LHCN-M2 (cell line): ENCODE data around the gene DUSP11. TPM values are rescaled to one million over a fixed set of nuclear protein-coding genes. Genes with fewer than 3 reads are reported as not detected.
"Not testable (repeated sequence)": the region's sequence is repeated elsewhere in the genome, so short reads cannot be mapped to it uniquely, and the experiment has no call there.

Experiments
- DNase-seq: peaks from one replicate; pipeline ENCODE4 v3.0.0-alpha.2; 2012; ENCODE audit warnings: low read depth
- total RNA-seq: library from RNA; depleted of rRNA; stranded (reverse); fragments of >200 nt; gene quantifications from 2 replicates; pipeline ENCODE4 v1.2.3, GENCODE V29; 2014; rRNA removed

The DUSP11 gene
- total RNA-seq, 1 experiment from 2014 or later = 31.8 TPM

- DNase-seq = no peak
Measured at GRCh38 chr2:73718851-73719621, 60.9 kb downstream of the DUSP11 start.

GRCh38 chr2:73718421-73718820, 61.5 kb downstream of the DUSP11 start:
- DNase-seq = no peak

- DNase-seq = not testable (repeated sequence)
Measured at GRCh38 chr2:73717695-73718094, 62.2 kb downstream of the DUSP11 start.

- DNase-seq = no peak
Measured at GRCh38 chr2:73717251-73717606, 62.7 kb downstream of the DUSP11 start.

GRCh38 chr2:73716543-73717250, 63.2 kb downstream of the DUSP11 start:
- DNase-seq = peak; percentile 10

- DNase-seq = no peak
Measured at GRCh38 chr2:73714091-73714490, 65.8 kb downstream of the DUSP11 start.

Other genes starting within 250 kb of the DUSP11 start
- not detected in 2 replicates for gene NAT8, start 137.7 kb downstream of the DUSP11 start, total RNA-seq
- gene TPRKB, start 42.8 kb downstream of the DUSP11 start, total RNA-seq = 59.7 and 67.8 TPM in 2 replicates
- 0.06 TPM in 1 of 2 replicates, not detected in the other for gene C2orf78, start 4.1 kb upstream of the DUSP11 start, total RNA-seq
- 1,102 and 1,126 TPM in 2 replicates for gene STAMBP, start 48.9 kb upstream of the DUSP11 start, total RNA-seq
- gene ACTG2, start 112.9 kb upstream of the DUSP11 start, total RNA-seq = 2.3 and 2.9 TPM in 2 replicates
- 87.3 and 103 TPM in 2 replicates for gene DGUOK, start 146.8 kb upstream of the DUSP11 start, total RNA-seq
- gene TET3, start 204.8 kb upstream of the DUSP11 start, total RNA-seq = 2.9 and 3.7 TPM in 2 replicates